RPMI7951 (cell line): ENCODE results near the gene USP32. TPM values are rescaled to one million over a fixed set of nuclear protein-coding genes. Genes with fewer than 3 reads are reported as not detected.
"Not testable (repeated sequence)": the region's sequence is repeated elsewhere in the genome, so short reads cannot be mapped to it uniquely, and the experiment has no call there.

ENCODE experiments used
- DNase-seq: peaks from one replicate; pipeline ENCODE4 v3.0.0-alpha.2; 2012; ENCODE audit warnings: low read depth
- total RNA-seq: library from RNA; depleted of rRNA; stranded (reverse); fragments of >200 nt; shearing (Covaris generic); gene quantifications from 2 replicates; pipeline ENCODE4 v1.2.3, GENCODE V29; 2014

USP32 gene
- total RNA-seq, 1 experiment from 2014 or later, result 25.0 TPM

DNA sequence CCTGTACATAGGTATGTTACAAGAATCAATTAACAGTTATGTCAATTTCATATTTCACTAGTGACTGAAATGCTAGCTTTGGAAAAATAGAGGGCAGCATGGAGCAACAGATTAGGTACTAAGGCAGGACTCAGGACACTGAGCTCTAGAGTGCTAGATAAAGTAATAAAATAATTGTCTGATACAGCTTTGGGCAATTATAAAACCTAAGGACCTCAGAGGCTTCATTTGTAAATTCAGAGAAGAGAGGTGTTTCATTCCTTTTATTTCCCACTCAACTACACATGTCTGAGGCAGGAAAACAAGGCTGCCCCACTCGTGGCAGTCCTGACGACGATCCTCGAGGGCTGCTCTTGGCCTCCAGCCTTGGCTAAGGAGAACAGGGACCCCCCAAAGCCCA, 160.7 kb downstream of the USP32 start:
- peak; percentile 31 for DNase-seq

DNA sequence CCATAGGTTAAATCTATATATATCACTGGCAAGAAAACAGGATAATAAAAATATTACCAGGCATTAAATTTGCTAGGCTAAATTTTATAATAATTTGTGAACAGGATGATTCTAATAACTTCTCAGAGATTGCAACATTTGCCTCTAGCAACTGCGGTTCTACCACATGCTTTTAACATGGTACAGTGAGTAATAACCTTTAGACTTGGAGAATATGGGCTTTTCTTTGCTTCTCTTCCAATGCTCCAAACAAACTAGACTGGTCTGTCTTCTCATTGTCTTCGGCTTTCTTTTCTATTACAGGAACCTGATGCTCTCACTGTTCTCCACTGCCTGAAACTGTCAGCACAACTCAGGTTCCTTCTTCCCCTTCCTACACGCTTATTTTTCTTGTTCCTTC, 161.6 kb downstream of the USP32 start:
- DNase-seq, result peak; percentile 6

DNA sequence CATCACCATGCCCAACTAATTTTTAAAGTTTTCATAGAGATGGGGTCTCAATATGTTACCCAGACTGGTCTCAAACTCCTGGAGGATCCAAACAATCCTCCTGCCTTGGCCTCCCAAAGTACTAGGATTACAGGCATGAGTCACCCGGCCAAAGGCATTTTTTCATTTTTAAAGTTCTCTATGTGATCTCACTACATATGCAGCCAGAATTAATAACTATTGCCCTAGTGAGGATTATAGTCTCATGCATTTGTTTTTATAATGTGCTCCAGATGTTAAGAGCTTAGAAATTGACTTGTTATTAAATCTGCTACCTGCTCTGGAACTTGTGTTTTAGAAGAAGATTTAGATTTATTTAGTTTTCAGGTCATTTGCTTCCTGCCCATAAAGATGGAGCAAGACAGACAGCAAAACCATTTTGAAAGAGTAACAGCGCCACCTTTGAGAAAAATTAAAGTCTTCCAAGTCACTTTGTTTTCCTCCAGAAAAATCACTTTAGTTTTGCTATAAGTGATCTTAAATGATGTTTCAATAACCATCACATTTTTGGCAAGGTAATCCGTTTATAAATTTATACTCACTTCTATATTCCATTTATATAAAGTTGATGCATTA, 162.6 kb downstream of the USP32 start:
- peak; percentile 26 for DNase-seq

DNA sequence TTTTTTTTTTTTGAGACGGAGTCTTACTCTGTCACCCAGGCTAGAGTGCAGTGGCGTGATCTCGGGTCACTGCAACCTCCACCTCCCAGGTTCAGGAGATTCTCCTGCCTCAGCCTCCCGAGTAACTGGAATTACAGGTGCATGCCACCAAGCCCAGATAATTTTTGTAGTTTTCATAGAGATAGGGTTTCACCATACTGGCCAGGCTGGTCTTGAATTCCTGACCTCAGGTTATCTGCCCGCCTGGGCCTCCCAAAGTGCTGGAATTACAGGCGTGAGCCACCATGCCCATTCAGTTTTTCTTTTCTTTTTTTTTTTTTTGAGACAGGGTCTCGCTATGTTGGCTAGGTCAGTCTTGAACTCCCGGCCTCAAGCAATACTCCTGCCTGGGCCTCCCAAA, 164.7 kb downstream of the USP32 start:
- not testable (repeated sequence) for DNase-seq

DNA sequence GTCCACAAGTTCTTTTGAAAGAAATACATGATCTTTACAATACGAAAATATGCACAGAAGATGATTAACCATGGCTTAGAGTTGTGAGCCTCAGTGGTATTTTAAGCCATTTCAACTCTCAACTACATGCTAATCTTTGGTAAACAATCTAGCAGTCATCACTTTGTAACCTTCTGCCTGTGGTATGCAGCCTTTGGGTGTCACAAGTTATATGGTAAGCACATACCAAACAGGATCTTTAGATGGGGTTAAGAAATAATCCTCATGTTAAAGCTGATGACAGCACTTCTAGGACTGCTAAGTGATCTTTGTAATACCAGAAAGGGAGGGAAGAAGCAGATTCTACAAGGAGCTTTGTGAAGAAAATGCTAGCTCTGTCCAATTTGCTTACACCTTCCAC, 167.9 kb downstream of the USP32 start:
- DNase-seq, result no peak

DNA sequence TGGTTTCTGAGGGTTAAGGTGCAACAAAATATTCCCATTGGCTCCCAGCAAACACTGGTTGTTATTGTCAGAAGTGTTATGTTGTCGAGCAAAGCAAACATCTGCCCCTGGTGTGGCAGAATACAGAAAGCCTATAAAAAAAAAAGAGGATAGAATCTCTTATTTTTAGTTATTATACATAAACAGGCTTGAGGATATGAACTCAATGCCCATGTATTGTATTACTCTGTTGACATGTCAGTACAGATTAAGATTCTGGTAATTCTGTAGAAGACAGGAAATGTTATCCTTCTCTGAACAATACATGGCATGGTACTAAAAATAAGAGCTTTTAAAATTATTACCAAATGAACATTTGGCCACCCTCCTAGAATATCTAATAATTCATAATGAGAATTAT, 168.5 kb downstream of the USP32 start:
- DNase-seq, result no peak

DNA sequence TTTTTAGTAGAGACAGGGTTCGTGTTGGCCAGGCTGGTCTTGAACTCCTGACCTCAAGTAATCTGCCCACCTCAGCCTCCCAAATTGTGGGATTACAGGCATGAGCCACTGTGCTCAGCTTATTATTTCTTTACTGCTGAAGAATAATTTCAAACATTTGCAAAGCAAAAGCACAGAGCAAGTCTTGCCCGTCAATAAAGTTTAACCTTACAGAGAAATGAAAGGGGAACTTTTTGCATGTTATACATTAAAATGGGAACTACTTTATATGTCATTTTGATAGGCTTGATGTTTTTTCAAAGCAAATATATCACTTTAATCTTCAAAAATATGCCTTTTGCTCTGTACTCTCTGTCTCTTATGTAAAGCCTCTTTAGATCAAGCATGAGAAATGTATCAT, 173.2 kb downstream of the USP32 start:
- DNase-seq, result not testable (repeated sequence)

DNA sequence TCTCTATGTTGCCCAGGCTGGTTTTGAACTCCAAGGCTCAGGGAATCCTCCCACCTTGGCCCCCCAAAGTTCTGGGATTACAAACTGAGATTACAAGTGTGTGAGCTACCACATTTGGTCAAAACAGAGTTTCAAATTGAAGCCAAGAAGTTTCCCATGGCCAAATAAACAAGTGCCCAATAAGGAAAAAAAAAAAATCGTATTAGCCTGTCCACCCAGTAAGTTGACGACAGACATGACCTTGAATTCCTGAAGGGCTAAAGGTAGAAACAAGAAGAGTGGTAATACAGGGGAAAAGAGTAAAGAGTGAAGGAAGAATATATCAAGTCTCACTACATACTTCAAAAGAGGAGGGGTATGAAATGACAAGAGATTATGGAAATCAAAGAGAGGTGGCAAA, 176.0 kb downstream of the USP32 start:
- DNase-seq, result not testable (repeated sequence)

DNA sequence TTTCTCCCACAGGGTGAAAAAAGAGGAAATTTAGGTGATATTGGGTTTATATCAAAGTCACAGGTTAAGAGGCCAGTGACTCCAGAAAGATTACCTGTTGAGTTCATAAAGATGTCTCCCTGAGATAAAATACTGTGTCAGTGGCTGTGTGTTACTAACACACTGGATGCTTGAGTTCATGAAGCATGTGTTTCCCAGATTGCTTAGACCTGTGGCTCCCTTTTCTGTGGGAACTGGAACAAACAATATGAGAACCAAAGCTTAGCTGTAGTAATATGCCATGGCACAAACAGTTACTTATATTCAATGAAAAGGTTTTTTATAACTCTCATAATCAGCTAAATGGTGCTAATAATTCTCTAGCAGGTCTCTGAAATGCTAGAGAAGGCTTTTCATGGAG, 180.7 kb downstream of the USP32 start:
- not testable (repeated sequence) for DNase-seq

DNA sequence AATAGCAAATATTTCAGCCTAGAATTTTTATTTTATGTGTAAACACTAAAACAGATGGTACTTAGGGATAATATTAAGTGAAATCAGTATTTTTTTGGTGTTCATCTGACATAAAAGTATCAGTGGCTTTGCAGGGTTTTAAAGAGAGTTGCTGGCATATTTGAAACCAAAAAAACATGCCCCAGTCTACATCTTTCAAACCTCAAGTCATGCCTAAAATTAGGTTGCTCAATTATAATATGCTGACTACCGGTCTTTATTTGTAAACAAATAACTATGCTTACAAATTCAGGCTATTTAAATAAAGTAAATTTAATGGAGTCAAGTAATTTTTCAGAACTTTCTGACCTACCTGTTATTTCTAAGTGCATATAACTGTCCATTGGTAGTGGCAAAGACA, 183.6 kb downstream of the USP32 start:
- not testable (repeated sequence) for DNase-seq

DNA sequence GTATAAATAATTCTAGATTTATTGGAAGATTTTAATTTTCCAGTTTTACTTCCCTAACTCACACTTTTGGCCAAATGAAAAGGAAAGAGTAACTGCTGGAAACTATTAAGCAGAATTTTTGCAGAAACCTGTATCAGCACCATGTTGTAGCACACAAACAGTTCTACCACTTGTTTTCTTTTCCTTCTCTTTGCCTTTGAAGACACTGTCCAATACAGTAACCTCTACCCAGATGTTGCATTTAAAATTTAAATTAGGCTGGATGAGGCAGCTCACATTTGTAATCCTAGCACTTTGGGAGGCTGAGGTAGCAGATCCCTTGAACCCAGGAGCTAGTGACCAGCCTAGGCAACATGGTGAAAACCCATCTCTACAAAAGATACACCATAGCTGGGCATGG, 186.2 kb downstream of the USP32 start:
- DNase-seq, result not testable (repeated sequence)

DNA sequence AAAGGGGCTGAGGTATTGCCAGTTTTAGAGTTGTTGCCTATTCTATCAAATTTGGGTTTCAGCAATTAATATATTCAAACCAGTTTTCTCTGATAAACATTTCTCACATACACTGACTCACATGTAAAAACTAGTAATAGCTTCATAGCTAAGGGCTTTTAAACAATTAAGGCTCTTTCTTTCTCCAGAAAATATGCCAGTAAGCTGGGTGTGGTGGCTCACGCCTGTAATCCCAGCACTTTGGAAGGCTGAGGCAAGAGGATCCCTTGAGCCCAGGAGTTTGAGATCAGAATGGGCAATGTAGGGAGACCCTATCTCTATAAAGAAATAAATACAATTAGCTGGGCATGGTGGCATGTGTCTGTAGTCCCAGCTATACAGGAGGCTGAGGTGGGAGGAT, 193.3 kb downstream of the USP32 start:
- DNase-seq, result not testable (repeated sequence)

DNA sequence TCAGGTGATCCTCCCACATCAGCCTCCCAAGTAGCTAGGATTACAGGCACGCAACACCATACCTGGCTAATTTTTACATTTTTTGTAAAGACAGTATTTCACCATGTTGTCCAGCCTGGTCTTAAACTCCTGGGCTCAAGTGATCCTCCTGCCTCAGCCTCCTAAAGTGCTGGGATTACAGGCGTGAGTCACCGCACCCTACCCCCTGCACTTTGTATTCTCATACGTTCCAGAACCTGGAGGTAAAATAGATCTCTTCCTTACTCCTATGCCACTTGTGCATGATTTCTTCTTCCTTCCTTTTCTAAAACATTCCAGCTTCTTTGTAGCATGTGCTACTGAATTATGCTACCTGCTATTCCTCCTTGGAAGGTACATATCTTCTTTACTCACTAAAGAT, 197.8 kb downstream of the USP32 start:
- DNase-seq, result not testable (repeated sequence)

DNA sequence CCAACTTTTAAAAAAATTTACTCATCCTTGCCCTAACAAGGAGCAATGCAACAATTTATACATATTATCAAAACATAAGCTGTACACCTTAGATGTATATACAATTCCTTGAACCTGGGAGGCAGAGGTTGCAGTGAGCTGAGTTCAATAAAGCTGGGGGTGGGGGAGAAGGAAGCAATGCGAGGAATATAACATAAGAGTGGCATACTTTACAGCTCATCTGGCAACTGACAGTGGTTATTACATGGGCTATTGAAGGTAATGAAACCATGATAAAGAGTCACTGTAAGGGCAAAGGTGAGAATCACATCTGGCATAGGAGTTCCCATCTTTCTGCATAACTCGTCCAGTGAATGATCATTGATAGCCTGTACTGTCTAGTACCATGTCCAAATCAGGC, 198.5 kb downstream of the USP32 start:
- no peak for DNase-seq

DNA sequence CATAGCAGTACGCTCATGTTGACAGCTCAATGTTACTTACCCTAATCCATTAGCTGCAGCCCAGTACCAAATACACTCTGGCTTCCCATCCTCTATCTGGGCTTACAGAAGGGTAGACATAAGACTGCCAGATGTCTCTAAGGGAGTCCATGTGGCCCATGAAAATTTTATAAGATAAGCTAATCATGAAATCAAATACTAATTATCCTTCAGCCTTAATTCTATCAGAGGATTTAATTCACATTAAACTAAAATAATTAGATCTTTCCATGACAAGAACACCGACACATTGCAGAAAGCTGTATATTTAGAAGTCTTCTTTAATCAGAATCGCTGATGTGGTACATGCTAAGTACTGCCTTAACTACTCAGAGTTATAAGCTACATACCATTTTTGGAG, 198.9 kb downstream of the USP32 start:
- DNase-seq, result not testable (repeated sequence)

DNA sequence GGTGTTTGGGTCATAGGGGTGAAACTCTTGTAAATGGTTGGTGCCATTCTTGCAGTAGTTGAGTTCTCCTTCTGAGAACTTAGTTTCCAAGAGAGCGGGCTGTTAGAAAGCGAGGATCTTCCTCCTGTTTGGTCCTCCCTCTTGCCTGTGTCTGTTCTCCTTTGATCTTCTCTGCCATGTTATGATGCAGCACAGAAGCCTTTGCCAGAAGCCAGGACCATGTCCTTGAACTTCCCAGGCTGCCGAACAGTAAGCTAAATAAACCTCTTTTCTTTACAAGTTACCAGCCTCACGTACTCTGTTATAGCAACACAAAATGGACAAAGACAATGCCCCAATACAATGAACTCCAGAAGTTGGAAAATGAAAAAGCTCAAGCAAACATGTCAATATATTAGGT, 201.9 kb downstream of the USP32 start:
- DNase-seq, result not testable (repeated sequence)

DNA sequence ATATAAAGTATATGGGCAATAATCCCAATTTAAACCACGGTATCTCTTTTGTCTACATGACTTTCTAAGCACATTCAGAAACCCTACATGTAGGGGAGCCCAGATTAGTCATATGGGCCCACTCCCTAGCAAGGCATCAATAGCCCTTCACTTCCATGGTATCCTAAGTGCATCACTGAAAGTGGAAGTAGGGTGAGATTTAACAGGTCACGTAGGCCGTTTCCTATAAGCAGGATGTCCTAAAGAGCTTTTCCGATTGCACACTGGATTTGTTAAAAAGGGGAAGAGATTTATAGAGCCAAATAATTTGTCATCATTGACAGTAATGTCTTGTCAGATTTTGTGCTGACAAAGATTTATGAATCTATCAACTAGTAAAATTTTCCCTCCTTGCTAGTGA, 203.2 kb downstream of the USP32 start:
- DNase-seq, result no peak

DNA sequence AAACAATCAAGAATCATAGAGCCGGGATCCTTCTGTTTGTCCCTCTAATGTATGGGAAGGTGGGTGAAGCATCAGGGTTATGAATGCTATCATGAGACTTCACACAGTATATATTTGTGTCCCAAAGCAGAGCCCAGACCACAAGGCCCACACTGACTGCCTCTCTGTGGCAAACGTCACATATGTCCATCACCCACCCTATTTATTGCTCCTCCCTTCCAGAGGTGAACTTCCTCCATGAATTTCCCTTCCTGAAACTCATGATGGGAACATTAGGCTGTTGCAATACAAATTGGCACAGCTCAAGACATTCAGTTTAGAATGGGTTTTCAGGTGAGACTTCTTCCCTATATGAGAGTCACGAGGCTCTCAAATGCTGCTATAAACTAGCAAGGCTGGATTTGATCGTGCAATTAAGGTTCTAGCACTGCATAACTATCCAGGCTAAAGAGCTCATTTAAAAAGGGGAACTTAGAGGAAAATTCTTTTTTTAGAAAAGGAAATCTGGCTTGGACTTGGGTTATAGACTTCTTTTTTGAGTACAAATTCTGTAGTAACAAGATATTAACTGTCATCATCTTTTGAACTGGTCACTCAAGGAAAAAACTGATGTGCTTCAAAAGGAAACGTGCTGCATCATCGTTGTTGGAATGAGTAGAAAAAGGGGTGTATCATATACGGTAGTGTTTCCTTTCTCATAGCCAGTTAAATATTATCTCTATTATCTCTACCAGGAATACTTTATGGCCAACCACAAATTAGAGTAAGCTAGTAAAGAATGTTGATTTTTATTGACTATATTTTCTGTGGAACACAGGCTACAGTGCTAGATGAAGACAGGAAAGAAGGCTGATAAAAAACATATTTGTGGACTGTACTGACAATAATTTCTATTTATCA, 204.8 kb downstream of the USP32 start:
- DNase-seq, result peak; percentile 8

DNA sequence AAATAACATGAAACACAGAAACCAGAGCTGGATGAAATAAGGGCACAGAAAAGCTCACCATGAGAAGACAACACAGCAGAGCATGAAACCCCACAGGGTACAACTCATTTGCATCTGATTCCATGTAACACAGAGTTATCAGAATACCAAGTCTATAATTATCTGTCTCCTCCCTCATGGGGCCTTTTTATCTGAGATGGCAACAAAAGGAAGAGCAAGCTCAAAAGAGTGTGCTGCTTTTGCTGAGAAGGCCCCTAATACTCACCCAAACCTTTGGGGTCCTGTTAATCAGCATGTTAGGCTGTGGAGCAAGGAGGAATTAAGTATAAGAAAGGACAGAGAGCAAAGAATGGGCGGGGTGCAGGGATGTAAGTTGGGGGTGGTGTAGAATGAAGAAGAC, 205.6 kb downstream of the USP32 start:
- DNase-seq, result not testable (repeated sequence)

DNA sequence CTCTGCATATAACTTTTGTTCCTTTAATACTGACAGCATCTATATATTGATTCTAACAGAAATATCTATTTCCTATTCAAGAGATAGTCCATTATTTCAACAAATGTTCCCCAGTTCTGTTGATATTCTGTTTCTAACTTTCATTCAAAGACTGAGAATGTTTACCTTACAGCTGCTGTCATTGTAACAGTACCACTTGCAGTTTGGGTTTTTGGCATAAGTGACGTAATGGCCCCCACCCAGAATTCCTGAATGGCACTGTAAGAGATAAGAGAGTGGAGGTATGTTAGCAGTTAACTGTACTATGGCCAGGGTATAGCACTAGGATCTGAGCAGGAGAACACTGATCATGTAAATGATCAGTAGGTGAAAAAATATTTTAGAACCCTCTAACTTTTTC, 211.6 kb downstream of the USP32 start:
- DNase-seq, result not testable (repeated sequence)

DNA sequence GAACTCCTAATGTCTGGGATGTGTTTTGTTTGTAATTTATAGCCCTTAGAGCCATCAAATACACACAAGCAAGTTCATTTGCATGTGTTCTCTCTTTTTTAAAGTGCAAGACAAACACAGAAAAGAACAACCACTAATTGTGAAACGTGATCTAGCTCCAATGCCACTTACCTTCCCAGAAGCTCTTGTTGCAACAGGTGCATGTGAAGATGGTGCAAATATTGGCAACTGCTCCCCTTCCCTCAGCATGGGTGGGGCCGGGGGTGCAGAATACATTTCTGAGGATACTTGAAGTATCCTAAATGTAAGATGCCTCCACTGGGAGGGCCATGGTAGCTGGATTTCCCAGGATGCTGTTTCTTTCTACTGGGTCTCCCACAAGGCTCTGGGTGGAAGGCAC, 213.8 kb downstream of the USP32 start:
- not testable (repeated sequence) for DNase-seq

DNA sequence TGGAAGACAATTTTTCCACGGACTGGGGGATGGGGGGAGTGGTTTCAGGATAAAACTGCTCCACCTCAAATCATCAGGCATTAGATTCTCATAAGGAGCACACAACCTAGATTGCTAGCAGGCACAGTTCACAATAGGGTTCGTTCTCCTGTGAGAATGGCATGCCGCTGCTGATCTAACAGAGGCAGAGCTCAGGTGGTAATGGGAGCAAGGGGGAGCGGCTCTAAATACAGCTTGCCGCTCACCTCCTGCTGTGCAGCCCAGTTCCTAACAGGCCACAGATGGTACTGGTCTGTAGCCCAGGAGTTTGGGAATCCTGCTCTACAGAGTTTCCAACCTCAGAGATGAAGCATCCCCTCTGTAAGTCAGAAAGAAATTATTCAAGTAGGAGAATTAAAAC, 215.2 kb downstream of the USP32 start:
- DNase-seq, result not testable (repeated sequence)

DNA sequence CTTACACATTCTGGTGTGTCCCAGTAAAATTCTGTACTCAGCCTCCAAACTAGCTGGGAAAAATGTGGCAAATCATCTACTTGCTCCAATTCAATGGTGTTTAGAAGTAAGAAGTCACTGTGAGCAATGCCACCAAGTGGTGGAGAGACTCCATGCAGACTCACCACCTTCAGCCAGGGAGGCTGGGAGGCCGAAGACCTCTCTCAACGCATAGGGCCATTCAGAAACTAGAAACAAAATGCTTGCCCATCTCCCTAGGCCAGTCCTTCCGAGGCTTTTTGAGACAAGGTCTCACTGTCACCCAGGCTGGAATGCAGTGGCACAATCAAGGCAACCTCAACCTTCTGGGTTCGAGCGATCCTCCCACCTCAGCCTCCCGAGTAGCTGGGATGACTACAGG, 217.2 kb downstream of the USP32 start:
- not testable (repeated sequence) for DNase-seq
